Measurements from ENCODE around the gene ZC2HC1B. TPM values are rescaled to one million over a fixed set of nuclear protein-coding genes. Genes with fewer than 3 reads are reported as not detected.
A peak's percentile ranks its signal among the peaks of the same experiment; 100 is the strongest.

Gene ZC2HC1B
- total and polyA plus RNA-seq, 9 of the 15 experiments (the other 6 are each of a cell fraction or from before 2014, with no cell fraction given), result not detected

GRCh38 chr6:143948208-143948607, 83.9 kb downstream of the ZC2HC1B start:
- Histone ChIP-seq H3K27ac (ENCODE audit: extremely low read depth, low read depth, low read length) (no peak overlapping the region), H3K4me2 (ENCODE audit: insufficient read depth, low read length) (no peak overlapping the region), H2AFZ (ENCODE audit: low read depth, low read length) (no peak overlapping the region), H3K9me1 (ENCODE audit: control insufficient read depth, insufficient read depth, low read length) (no peaks in the 10 kb centered on the region), H3K4me3 (no peak overlapping the region), H4K20me1 (replicated peaks; ENCODE audit: control insufficient read depth, insufficient read depth, low read length) (no peaks in the 10 kb centered on the region), H3K9me3 (replicated peaks; ENCODE audit: control insufficient read depth, insufficient read depth, low read depth, low read length) (no peaks in the 10 kb centered on the region), H3K4me1 (replicated peaks in 1 of 2; ENCODE audit: control insufficient read depth in 2 of 2, insufficient read depth in 2 of 2, low read length in 2 of 2) (0 out of 5 replicates have a peak, but pooled peaks cover 0 to 3% of the 10 kb centered on the region in 2 experiments), H3K27me3 (ENCODE audit: control insufficient read depth in 2 of 2, insufficient read depth in 2 of 2, low read length in 2 of 2) (0 out of 5 replicates have a peak, but pooled peaks cover 0 to 5% of the 10 kb centered on the region in 2 experiments), H3K9ac (ENCODE audit: insufficient read depth in 1 of 2, low read depth in 2 of 2, low read length in 2 of 2) (peak overlapping the region in 1 of 2 experiments; percentile 22; a peak in 1 of 4 replicates), H3K79me2 (ENCODE audit: control insufficient read depth, insufficient read depth, low read length) (no peaks in the 10 kb centered on the region), H3K36me3 (ENCODE audit: control insufficient read depth, insufficient read depth, low read length) (no peaks in the 10 kb centered on the region)
- CTCF ChIA-PET (ENCODE audit: low intra/inter-chr PET ratio), result no interaction called here
- DNase-seq (ENCODE audit: extremely low read depth in 1 of 4, low spot score in 3 of 4) (no peak), FAIRE-seq (no peak), ATAC-seq (no peak)
- in situ Hi-C loops (cut with MboI) (no loop called here), intact Hi-C loops (cut with micrococcal nuclease) (no loop called here)
- POLR2A ChIA-PET, result no interaction called here
- no peak for TF ChIP-seq ZNF140 (CRISPR knock-in tag; IDR thresholded peaks at IDR 0.05)
- no peak for TF ChIP-seq ATF4 (CRISPR knock-in tag; IDR thresholded peaks at IDR 0.05)
- no peak for TF ChIP-seq IFI16 (CRISPR knock-in tag; IDR thresholded peaks at IDR 0.05)
- no peak for TF ChIP-seq ILF3 (IDR thresholded peaks at IDR 0.05; ENCODE audit: borderline replicate concordance)
- TF ChIP-seq ERF (CRISPR knock-in tag; IDR thresholded peaks at IDR 0.05), result no peak
- BruUV-seq (replicated peaks), result no TSS peak
- 22% methylated on average over 7 of the region's 7 CpGs for WGBS (ENCODE audit: insufficient coverage, low coverage, missing lambda C conversion rate)

- WGBS (ENCODE audit: insufficient coverage, low coverage, missing lambda C conversion rate), result 57% methylated on average over 1 of the region's 1 CpG
- no peak for DNase-seq (ENCODE audit: extremely low read depth in 1 of 4, low spot score in 3 of 4)
- no TSS peak for BruUV-seq (replicated peaks)
- Histone ChIP-seq H3K4me3 (no peak overlapping the region), H2AFZ (ENCODE audit: low read depth, low read length) (no peak overlapping the region), H3K4me2 (ENCODE audit: insufficient read depth, low read length) (no peak overlapping the region), H3K27ac (ENCODE audit: extremely low read depth, low read depth, low read length) (no peak overlapping the region), H3K36me3 (ENCODE audit: control insufficient read depth, insufficient read depth, low read length) (no peaks in the 10 kb centered on the region), H4K20me1 (replicated peaks; ENCODE audit: control insufficient read depth, insufficient read depth, low read length) (no peaks in the 10 kb centered on the region), H3K9ac (ENCODE audit: insufficient read depth in 1 of 2, low read depth in 2 of 2, low read length in 2 of 2) (no peak overlapping the region), H3K4me1 (replicated peaks in 1 of 2; ENCODE audit: control insufficient read depth in 2 of 2, insufficient read depth in 2 of 2, low read length in 2 of 2) (no peaks in the 10 kb centered on the region), H3K9me1 (ENCODE audit: control insufficient read depth, insufficient read depth, low read length) (no peaks in the 10 kb centered on the region), H3K79me2 (ENCODE audit: control insufficient read depth, insufficient read depth, low read length) (no peaks in the 10 kb centered on the region), H3K27me3 (ENCODE audit: control insufficient read depth in 2 of 2, insufficient read depth in 2 of 2, low read length in 2 of 2) (0 out of 5 replicates have a peak, but pooled peaks cover 0 to 5% of the 10 kb centered on the region in 2 experiments), H3K9me3 (replicated peaks; ENCODE audit: control insufficient read depth, insufficient read depth, low read depth, low read length) (no peaks in the 10 kb centered on the region)
- ChIA-PET CTCF (ENCODE audit: low intra/inter-chr PET ratio) (no interaction called here), POLR2A (no interaction called here)
- ATAC-seq, result no peak
- in situ Hi-C loops (cut with MboI) (no loop called here), intact Hi-C loops (cut with micrococcal nuclease) (no loop called here)
- TF ChIP-seq MAX (CRISPR knock-in tag; IDR thresholded peaks at IDR 0.05), result no peak
- TF ChIP-seq SAP30 (IDR thresholded peaks at IDR 0.05; ENCODE audit: borderline replicate concordance, insufficient read depth, low read depth, low read length, poor library complexity, severe bottlenecking), result no peak
- TF ChIP-seq DEAF1 (CRISPR knock-in tag; IDR thresholded peaks at IDR 0.05), result no peak
- FAIRE-seq, result no peak
These were observed 85.3 kb downstream of the ZC2HC1B start for GRCh38 chr6:143949535-143949934.

Data from K562 (cell line).